Measurements from ENCODE around the gene PROS1.
"Not testable (repeated sequence)": the region's sequence is repeated elsewhere in the genome, so short reads cannot be mapped to it uniquely, and the experiment has no call there.

DNA sequence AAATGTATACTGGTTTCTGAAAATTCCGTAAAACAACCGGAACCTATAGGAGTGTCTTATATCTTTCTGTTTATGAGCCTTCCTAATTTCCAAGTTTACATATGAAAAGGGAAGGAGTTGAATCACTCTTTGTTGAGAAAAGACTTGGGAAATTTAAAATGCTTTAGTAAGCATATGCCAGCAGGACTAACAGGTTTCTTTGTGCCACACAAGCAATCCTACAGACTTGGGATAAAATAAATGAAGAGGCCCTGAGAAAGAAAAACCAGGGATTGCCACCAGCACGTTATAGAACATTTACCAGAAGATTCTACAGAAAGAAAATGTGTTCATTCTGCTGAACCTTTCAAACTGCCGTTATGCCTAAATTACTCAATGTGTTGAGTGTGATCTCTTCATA is 96.3 kb downstream of the PROS1 start:
- TF ChIP-seq, protein P1, sequence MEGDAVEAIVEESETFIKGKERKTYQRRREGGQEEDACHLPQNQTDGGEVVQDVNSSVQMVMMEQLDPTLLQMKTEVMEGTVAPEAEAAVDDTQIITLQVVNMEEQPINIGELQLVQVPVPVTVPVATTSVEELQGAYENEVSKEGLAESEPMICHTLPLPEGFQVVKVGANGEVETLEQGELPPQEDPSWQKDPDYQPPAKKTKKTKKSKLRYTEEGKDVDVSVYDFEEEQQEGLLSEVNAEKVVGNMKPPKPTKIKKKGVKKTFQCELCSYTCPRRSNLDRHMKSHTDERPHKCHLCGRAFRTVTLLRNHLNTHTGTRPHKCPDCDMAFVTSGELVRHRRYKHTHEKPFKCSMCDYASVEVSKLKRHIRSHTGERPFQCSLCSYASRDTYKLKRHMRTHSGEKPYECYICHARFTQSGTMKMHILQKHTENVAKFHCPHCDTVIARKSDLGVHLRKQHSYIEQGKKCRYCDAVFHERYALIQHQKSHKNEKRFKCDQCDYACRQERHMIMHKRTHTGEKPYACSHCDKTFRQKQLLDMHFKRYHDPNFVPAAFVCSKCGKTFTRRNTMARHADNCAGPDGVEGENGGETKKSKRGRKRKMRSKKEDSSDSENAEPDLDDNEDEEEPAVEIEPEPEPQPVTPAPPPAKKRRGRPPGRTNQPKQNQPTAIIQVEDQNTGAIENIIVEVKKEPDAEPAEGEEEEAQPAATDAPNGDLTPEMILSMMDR (IDR thresholded peaks at IDR 0.05): not testable (repeated sequence)
- TF ChIP-seq, protein P2, sequence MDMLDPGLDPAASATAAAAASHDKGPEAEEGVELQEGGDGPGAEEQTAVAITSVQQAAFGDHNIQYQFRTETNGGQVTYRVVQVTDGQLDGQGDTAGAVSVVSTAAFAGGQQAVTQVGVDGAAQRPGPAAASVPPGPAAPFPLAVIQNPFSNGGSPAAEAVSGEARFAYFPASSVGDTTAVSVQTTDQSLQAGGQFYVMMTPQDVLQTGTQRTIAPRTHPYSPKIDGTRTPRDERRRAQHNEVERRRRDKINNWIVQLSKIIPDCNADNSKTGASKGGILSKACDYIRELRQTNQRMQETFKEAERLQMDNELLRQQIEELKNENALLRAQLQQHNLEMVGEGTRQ (IDR thresholded peaks at IDR 0.05): not testable (repeated sequence)
- not testable (repeated sequence) for TF ChIP-seq SMC3 (IDR thresholded peaks at IDR 0.05); ZFP36 (IDR thresholded peaks at IDR 0.05; ENCODE audit: borderline replicate concordance, partially characterized antibody); HOXB13 (CRISPR knock-in tag; IDR thresholded peaks at IDR 0.05; ENCODE audit: low read depth); CBX2 (IDR thresholded peaks at IDR 0.05; ENCODE audit: borderline replicate concordance, low read depth); POLR2A (IDR thresholded peaks at IDR 0.05; ENCODE audit: low read length); CBX8 (IDR thresholded peaks at IDR 0.05); EP300 (IDR thresholded peaks at IDR 0.05); POLR2AphosphoS2 (conservative IDR thresholded peaks at IDR 0.05; ENCODE audit: low read length)
- TF ChIP-seq, protein P3, sequence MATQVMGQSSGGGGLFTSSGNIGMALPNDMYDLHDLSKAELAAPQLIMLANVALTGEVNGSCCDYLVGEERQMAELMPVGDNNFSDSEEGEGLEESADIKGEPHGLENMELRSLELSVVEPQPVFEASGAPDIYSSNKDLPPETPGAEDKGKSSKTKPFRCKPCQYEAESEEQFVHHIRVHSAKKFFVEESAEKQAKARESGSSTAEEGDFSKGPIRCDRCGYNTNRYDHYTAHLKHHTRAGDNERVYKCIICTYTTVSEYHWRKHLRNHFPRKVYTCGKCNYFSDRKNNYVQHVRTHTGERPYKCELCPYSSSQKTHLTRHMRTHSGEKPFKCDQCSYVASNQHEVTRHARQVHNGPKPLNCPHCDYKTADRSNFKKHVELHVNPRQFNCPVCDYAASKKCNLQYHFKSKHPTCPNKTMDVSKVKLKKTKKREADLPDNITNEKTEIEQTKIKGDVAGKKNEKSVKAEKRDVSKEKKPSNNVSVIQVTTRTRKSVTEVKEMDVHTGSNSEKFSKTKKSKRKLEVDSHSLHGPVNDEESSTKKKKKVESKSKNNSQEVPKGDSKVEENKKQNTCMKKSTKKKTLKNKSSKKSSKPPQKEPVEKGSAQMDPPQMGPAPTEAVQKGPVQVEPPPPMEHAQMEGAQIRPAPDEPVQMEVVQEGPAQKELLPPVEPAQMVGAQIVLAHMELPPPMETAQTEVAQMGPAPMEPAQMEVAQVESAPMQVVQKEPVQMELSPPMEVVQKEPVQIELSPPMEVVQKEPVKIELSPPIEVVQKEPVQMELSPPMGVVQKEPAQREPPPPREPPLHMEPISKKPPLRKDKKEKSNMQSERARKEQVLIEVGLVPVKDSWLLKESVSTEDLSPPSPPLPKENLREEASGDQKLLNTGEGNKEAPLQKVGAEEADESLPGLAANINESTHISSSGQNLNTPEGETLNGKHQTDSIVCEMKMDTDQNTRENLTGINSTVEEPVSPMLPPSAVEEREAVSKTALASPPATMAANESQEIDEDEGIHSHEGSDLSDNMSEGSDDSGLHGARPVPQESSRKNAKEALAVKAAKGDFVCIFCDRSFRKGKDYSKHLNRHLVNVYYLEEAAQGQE (IDR thresholded peaks at IDR 0.05): not testable (repeated sequence)
